H1 (cell line): ENCODE data around the gene DTWD2. TPM values are rescaled to one million over a fixed set of nuclear protein-coding genes. Genes with fewer than 3 reads are reported as not detected.

Experiments
- CTCF ChIA-PET: fragments of 300-600 bp; sonication (Branson Sonifier 250); formaldehyde crosslinking; loops from one replicate; lab custom pipeline; 2021; ENCODE audit not compliant: partially characterized antibody; lab: Charles Lee
- POLR2A ChIA-PET: fragments of 300-600 bp; sonication (Branson Sonifier 250); formaldehyde crosslinking; loops from one replicate; lab custom pipeline; 2021; ENCODE audit warnings: inconsistent platforms; ENCODE audit not compliant: partially characterized antibody; lab: Charles Lee
- DNase-seq, 2 experiments: peaks; one replicate each; pipeline versions ENCODE4 v3.0.0 to v3.0.0-alpha.2; 2010 to 2022; ENCODE audit warnings: low spot score in 2 of 2, low read depth in 1 of 2, mixed read lengths in 1 of 2
- FAIRE-seq: peaks from 2 replicates; lab custom pipeline; 2011; peaks lifted over from hg19 to GRCh38; lab: Jason Lieb, UNC
- H2AFZ ChIP-seq: 2 replicates; pipeline ENCODE4 v1.8.1; 2012; ENCODE audit warnings: low read length, inconsistent platforms
- H2AK5ac ChIP-seq: 2 replicates; pipeline ENCODE4 v1.6.1; 2013; ENCODE audit warnings: low read depth, low read length
- H2BK120ac ChIP-seq: replicated peaks from 2 replicates; pipeline ENCODE3; 2013; ENCODE audit warnings: low read depth, low read length, inconsistent platforms
- H2BK12ac ChIP-seq: 2 replicates; pipeline ENCODE4 v1.6.1; 2013; ENCODE audit warnings: low read depth, low read length
- H2BK15ac ChIP-seq: 2 replicates; pipeline ENCODE4 v1.6.1; 2013; ENCODE audit warnings: low read length
- H2BK20ac ChIP-seq: 2 replicates; pipeline ENCODE4 v1.6.1; 2013; ENCODE audit warnings: low read length
- H2BK5ac ChIP-seq: 2 replicates; pipeline ENCODE4 v1.6.1; 2013; ENCODE audit warnings: low read depth, low read length
- H3K14ac ChIP-seq: 2 replicates; pipeline ENCODE4 v1.6.1; 2013; ENCODE audit warnings: inconsistent platforms; ENCODE audit not compliant: insufficient read length
- H3K18ac ChIP-seq: 2 replicates; pipeline ENCODE4 v1.6.1; 2013; ENCODE audit warnings: low read length; ENCODE audit errors: extremely low read depth
- H3K23ac ChIP-seq: 2 replicates; pipeline ENCODE4 v1.6.1; 2013; ENCODE audit warnings: inconsistent platforms; ENCODE audit not compliant: insufficient read length
- H3K23me2 ChIP-seq: 2 replicates; pipeline ENCODE4 v1.6.1; 2013; ENCODE audit warnings: low read depth, low read length
- H3K27ac ChIP-seq: 2 replicates; pipeline ENCODE4 v1.6.1; 2011; ENCODE audit warnings: low read depth, low read length, inconsistent platforms
- H3K27me3 ChIP-seq, 4 experiments: replicated peaks in 1 of 4; 1 replicate in 1 of 4; 2 replicates in 3 of 4; pipeline versions ENCODE4 v1.6.1 to v1.8.1; 2011 to 2013; ENCODE audit warnings: low read length in 3 of 4, mild to moderate bottlenecking in 3 of 4, inconsistent platforms in 2 of 4, mixed read lengths in 2 of 4, moderate library complexity in 1 of 4; ENCODE audit not compliant: control insufficient read depth in 3 of 4, insufficient read depth in 3 of 4; ENCODE audit errors: extremely low read depth in 1 of 4
- H3K36me3 ChIP-seq, 4 experiments: 2 replicates each; pipeline versions ENCODE4 v1.6.1 to v1.8.1; 2011 to 2013; ENCODE audit warnings: mild to moderate bottlenecking in 4 of 4, low read length in 3 of 4, moderate library complexity in 2 of 4, control low read depth in 1 of 4, inconsistent platforms in 1 of 4; ENCODE audit not compliant: insufficient read depth in 4 of 4, control insufficient read depth in 2 of 4
- H3K4ac ChIP-seq: replicated peaks from 2 replicates; pipeline ENCODE3; 2013; ENCODE audit warnings: low read length, low read depth, mixed read lengths, inconsistent platforms; ENCODE audit not compliant: insufficient read length
- H3K4me1 ChIP-seq, 4 experiments: replicated peaks in 1 of 4; 1 replicate in 1 of 4; 2 replicates in 3 of 4; pipeline versions ENCODE4 v1.6.1 to v1.8.1; 2011 to 2013; ENCODE audit warnings: low read length in 3 of 4, inconsistent platforms in 2 of 4, mixed read lengths in 1 of 4; ENCODE audit not compliant: insufficient read depth in 4 of 4, control insufficient read depth in 3 of 4
- H3K4me2 ChIP-seq, 2 experiments: 2 replicates each; pipeline versions ENCODE4 v1.6.1 to v1.8.1; 2011 to 2013; ENCODE audit warnings: low read depth in 2 of 2, low read length in 2 of 2, control low read depth in 1 of 2, inconsistent platforms in 1 of 2, mild to moderate bottlenecking in 1 of 2; ENCODE audit not compliant: insufficient read depth in 1 of 2
- H3K4me3 ChIP-seq, 4 experiments: fragments of 200-600, 300-600 bp in 1 of 4; sonication (generic), shearing (Covaris generic), sonication (Bioruptor Twin) in 1 of 4; 2 replicates each; pipeline versions ENCODE4 v1.5.1 to v1.8.1; 2011 to 2016; ENCODE audit warnings: low read length in 4 of 4, low read depth in 3 of 4, control low read depth in 2 of 4, inconsistent platforms in 2 of 4, mild to moderate bottlenecking in 2 of 4, mixed read lengths in 1 of 4, moderate library complexity in 1 of 4; ENCODE audit not compliant: insufficient read depth in 2 of 4; ENCODE audit errors: extremely low read depth in 1 of 4
- H3K56ac ChIP-seq: replicated peaks from 2 replicates; pipeline ENCODE3; 2013; ENCODE audit warnings: low read depth, mild to moderate bottlenecking, mixed read lengths, low read length, inconsistent platforms; ENCODE audit not compliant: insufficient read length
- H3K79me1 ChIP-seq: 2 replicates; pipeline ENCODE4 v1.6.1; 2013; ENCODE audit warnings: low read depth, low read length, control low read depth
- H3K79me2 ChIP-seq, 2 experiments: 2 replicates each; pipeline versions ENCODE4 v1.6.1 to v1.8.1; 2012 to 2013; ENCODE audit warnings: low read length in 2 of 2, mild to moderate bottlenecking in 2 of 2, inconsistent platforms in 1 of 2; ENCODE audit not compliant: insufficient read depth in 2 of 2, control insufficient read depth in 1 of 2
- H3K9ac ChIP-seq, 4 experiments: replicated peaks in 1 of 4; 1 replicate in 1 of 4; 2 replicates in 3 of 4; pipeline versions ENCODE4 v1.6.1 to v1.8.1; 2011 to 2013; ENCODE audit warnings: low read depth in 3 of 4, low read length in 3 of 4, control low read depth in 2 of 4, mild to moderate bottlenecking in 2 of 4, moderate library complexity in 2 of 4, inconsistent platforms in 1 of 4; ENCODE audit errors: extremely low read depth in 1 of 4
- H3K9me3 ChIP-seq, 2 experiments: 2 replicates each; pipeline versions ENCODE4 v1.6.1 to v1.8.1; 2012 to 2013; ENCODE audit warnings: mild to moderate bottlenecking in 2 of 2, moderate library complexity in 2 of 2, control low read depth in 1 of 2, inconsistent platforms in 1 of 2, low read depth in 1 of 2, low read length in 1 of 2, mixed read lengths in 1 of 2; ENCODE audit not compliant: insufficient read depth in 2 of 2
- H4K20me1 ChIP-seq, 2 experiments: replicated peaks in 1 of 2; 2 replicates each; pipeline versions ENCODE3 to v1.8.1; 2011 to 2013; ENCODE audit warnings: inconsistent platforms in 2 of 2, low read length in 2 of 2, mild to moderate bottlenecking in 1 of 2; ENCODE audit not compliant: insufficient read depth in 2 of 2, control insufficient read depth in 1 of 2
- H4K5ac ChIP-seq: 2 replicates; pipeline ENCODE4 v1.6.1; 2013; ENCODE audit warnings: low read length, low read depth, mixed read lengths, inconsistent platforms; ENCODE audit not compliant: insufficient read length
- H4K8ac ChIP-seq: 2 replicates; pipeline ENCODE4 v1.8.0; 2013; ENCODE audit warnings: mild to moderate bottlenecking, moderate library complexity, low read length, inconsistent platforms; ENCODE audit not compliant: insufficient read depth; ENCODE audit errors: extremely low read depth
- H4K91ac ChIP-seq: replicated peaks from 2 replicates; pipeline ENCODE3; 2013; ENCODE audit warnings: low read length, mixed read lengths, inconsistent platforms; ENCODE audit not compliant: insufficient read length
- CTCF ChIP-seq, 3 experiments: IDR thresholded peaks; 1 replicate in 2 of 3; 2 replicates in 1 of 3; pipeline versions ENCODE4 v1.5.1 to v1.6.1; 2011; ENCODE audit warnings: low read length in 3 of 3, mild to moderate bottlenecking in 3 of 3, inconsistent platforms in 2 of 3, low read depth in 1 of 3, moderate library complexity in 1 of 3; ENCODE audit not compliant: insufficient read depth in 1 of 3; ENCODE audit errors: control extremely low read depth in 1 of 3
- KDM4A ChIP-seq: IDR thresholded peaks from one replicate; pipeline ENCODE4 v1.7.1; 2012; ENCODE audit warnings: low read depth, mild to moderate bottlenecking, moderate library complexity, low read length, inconsistent platforms; ENCODE audit not compliant: severe bottlenecking
- RAD21 ChIP-seq, 2 experiments: IDR thresholded peaks in 1 of 2; conservative IDR thresholded peaks in 1 of 2; 2 replicates each; pipeline ENCODE4 v1.6.1; 2011; ENCODE audit warnings: low read depth in 2 of 2, low read length in 2 of 2, improper control_type of control experiment in 1 of 2, inconsistent platforms in 1 of 2, mild to moderate bottlenecking in 1 of 2, moderate library complexity in 1 of 2
- TAF1 ChIP-seq: IDR thresholded peaks from 2 replicates; pipeline ENCODE4 v1.6.1; 2011; ENCODE audit warnings: mild to moderate bottlenecking, low read depth, low read length
- WGBS, 2 experiments: shearing (Covaris generic) in 1 of 2; methylation state at CpG; one replicate each; pipeline versions ENCODE4 v1.1.6 to v1.1.7; 2013 to 2015; ENCODE audit warnings: low lambda C conversion rate in 2 of 2, mixed read lengths in 2 of 2, inconsistent platforms in 1 of 2, low coverage in 1 of 2, missing lambda C conversion rate in 1 of 2; ENCODE audit not compliant: insufficient replicate concordance in 2 of 2, insufficient coverage in 1 of 2, insufficient read length in 1 of 2; ENCODE audit errors: extremely low coverage in 1 of 2, missing lambda C conversion rate in 1 of 2; 5-methylcytosine and 5-hydroxymethylcytosine counted together
- polyA plus RNA-seq, 7 experiments: library from polyadenylated mRNA; depleted of rRNA in 3 of 7; stranded (reverse) in 5 of 7; unstranded in 2 of 7; fragments of >200 nt in 5 of 7; fragments of 200-250 nt in 2 of 7; gene quantifications; 1 replicate in 5 of 7; 2 replicates in 1 of 7; 4 replicates in 1 of 7; pipeline versions ENCODE4 v1.2.1 to v1.2.3, GENCODE V29; 2011 to 2013; ENCODE audit warnings: missing spikeins in 2 of 7, mixed read lengths in 2 of 7
- total RNA-seq: library from RNA; stranded (reverse); fragmentation: NEBNext Ultra II Directional; extraction: Animal tissue kit (Norgen Biotek cat#: 25700); gene quantifications from 2 replicates; pipeline ENCODE4 v1.2.1, GENCODE V29; 2021

DTWD2 gene
- total and polyA plus RNA-seq, 2 of the 8 experiments (the other 6 are each of a cell fraction or from before 2014, with no cell fraction given): 4.3 to 17.1 TPM

GRCh38 chr5:118956727-118957126, 31.6 kb downstream of the DTWD2 start:
- H3K9ac ChIP-seq: no peak overlapping the region
- no peaks in the 10 kb centered on the region for H3K27me3 ChIP-seq
- no peak overlapping the region for H2AK5ac ChIP-seq
- no peak overlapping the region for H3K4ac ChIP-seq
- no peak overlapping the region for H2BK12ac ChIP-seq
- H3K23me2 ChIP-seq: 0 out of 2 replicates have a peak, but pooled peaks cover 1% of the 10 kb centered on the region
- TF ChIP-seq RAD21 (IDR thresholded peaks at IDR 0.05 in 1 of 2, conservative IDR thresholded peaks at IDR 0.05 in 1 of 2; ENCODE audit: low read depth in 2 of 2, low read length in 2 of 2) (peak; percentile 59 to 76), TAF1 (no peak), KDM4A (no peak), CTCF (IDR thresholded peaks at IDR 0.05; ENCODE audit: control extremely low read depth in 1 of 3, insufficient read depth in 1 of 3, low read depth in 1 of 3, low read length in 3 of 3) (peak in 1 of 3 experiments; percentile 38; a peak in 2 of 4 replicates)
- no peak overlapping the region for H4K8ac ChIP-seq
- DNase-seq: no peak
- H2BK20ac ChIP-seq: no peak overlapping the region
- H3K56ac ChIP-seq: no peak overlapping the region
- no peaks in the 10 kb centered on the region for H3K36me3 ChIP-seq
- no peak overlapping the region for H3K4me2 ChIP-seq
- WGBS, 2 experiments: 23% methylated on average over 2 of the region's 2 CpGs; no CpG with 5 or more reads in 1 of the 2 experiments
- no peak overlapping the region for H2AFZ ChIP-seq
- H4K91ac ChIP-seq: no peak overlapping the region
- no peaks in the 10 kb centered on the region for H4K20me1 ChIP-seq
- no peak overlapping the region for H2BK5ac ChIP-seq
- H3K9me3 ChIP-seq: 0 out of 4 replicates have a peak, but pooled peaks cover 0 to 4% of the 10 kb centered on the region in 2 experiments
- no peak overlapping the region for H3K27ac ChIP-seq
- no peak for FAIRE-seq
- no peak overlapping the region for H2BK15ac ChIP-seq
- H3K79me2 ChIP-seq: no peaks in the 10 kb centered on the region
- H2BK120ac ChIP-seq: no peak overlapping the region
- ChIA-PET CTCF (interaction anchor here (0.6 to 5.2 kb wide), 25 partner anchors 10 to 346 kb away, joined by 3 to 48 read pairs (median 3); partner anchors contain the start of gene DTWD2), POLR2A (no interaction called here)
- no peak overlapping the region for H3K18ac ChIP-seq
- H3K79me1 ChIP-seq: no peaks in the 10 kb centered on the region
- H3K23ac ChIP-seq: no peak overlapping the region
- H3K4me1 ChIP-seq: peaks cover 0 to 10% (median 5%) of the 10 kb centered on the region in 4 experiments; a peak in 3 of 7 replicates
- no peak overlapping the region for H3K4me3 ChIP-seq
- H3K14ac ChIP-seq: no peak overlapping the region
- H4K5ac ChIP-seq: no peak overlapping the region
